Activated CD4-positive, alpha-beta T cell treated with anti-CD3 and anti-CD28 coated beads for 36 hours (primary cell): ENCODE data around the gene DCAF5. TPM values are rescaled to one million over a fixed set of nuclear protein-coding genes. Genes with fewer than 3 reads are reported as not detected.
"Not testable (repeated sequence)": the region's sequence is repeated elsewhere in the genome, so short reads cannot be mapped to it uniquely, and the experiment has no call there.

Experiments used
- ATAC-seq: fragments of 200-7000 bp; cut with Tn5 transposase; one replicate; pipeline ENCODE4 v1.10.0; 2021; ENCODE audit warnings: mild to moderate bottlenecking, moderate library complexity
- CTCF ChIA-PET: fragments of 350-600 bp; sonication (Branson Sonifier 250); formaldehyde crosslinking; loops from one replicate; lab custom pipeline; 2021; ENCODE audit warnings: antibody characterized with exemption; lab: Charles Lee
- POLR2A ChIA-PET: fragments of 350-600 bp; sonication (Branson Sonifier 250); formaldehyde crosslinking; loops from one replicate; lab custom pipeline; 2021; ENCODE audit warnings: antibody characterized with exemption, inconsistent platforms; lab: Charles Lee
- DNase-seq: peaks from one replicate; pipeline ENCODE4 v3.0.0-alpha.2; 2020
- H3K27ac Mint-ChIP-seq: one replicate; pipeline ENCODE4 v1.8.0; 2021; ENCODE audit warnings: mixed read lengths
- H3K27me3 Mint-ChIP-seq: one replicate; pipeline ENCODE4 v1.8.0; 2021; ENCODE audit warnings: mixed read lengths
- H3K36me3 Mint-ChIP-seq: one replicate; pipeline ENCODE4 v1.8.0; 2021; ENCODE audit warnings: low read depth, mixed read lengths
- H3K4me1 Mint-ChIP-seq: one replicate; pipeline ENCODE4 v1.8.0; 2021; ENCODE audit warnings: mixed read lengths
- H3K4me3 Mint-ChIP-seq: one replicate; pipeline ENCODE4 v1.8.0; 2021; ENCODE audit warnings: mild to moderate bottlenecking, moderate library complexity, mixed read lengths
- H3K9me3 Mint-ChIP-seq: one replicate; pipeline ENCODE4 v1.8.0; 2021; ENCODE audit warnings: low read depth, mixed read lengths
- intact Hi-C, 2 experiments: fragments of 100-400 bp; cut with DNase I in 1 of 2; cut with micrococcal nuclease in 1 of 2; formaldehyde crosslinking; loops; one replicate each; pipeline versions ENCODE4 v1.14.2 to v1.15.1; 2022 to 2024; cut with DNase I, micrococcal nuclease
- total RNA-seq, 2 experiments: library from RNA; stranded (reverse); gene quantifications; one replicate each; pipeline ENCODE4 v1.2.3, GENCODE V29; 2021

The DCAF5 gene
- total RNA-seq, 2 experiments from 2014 or later, result 34.1 to 38.7 TPM

DNA sequence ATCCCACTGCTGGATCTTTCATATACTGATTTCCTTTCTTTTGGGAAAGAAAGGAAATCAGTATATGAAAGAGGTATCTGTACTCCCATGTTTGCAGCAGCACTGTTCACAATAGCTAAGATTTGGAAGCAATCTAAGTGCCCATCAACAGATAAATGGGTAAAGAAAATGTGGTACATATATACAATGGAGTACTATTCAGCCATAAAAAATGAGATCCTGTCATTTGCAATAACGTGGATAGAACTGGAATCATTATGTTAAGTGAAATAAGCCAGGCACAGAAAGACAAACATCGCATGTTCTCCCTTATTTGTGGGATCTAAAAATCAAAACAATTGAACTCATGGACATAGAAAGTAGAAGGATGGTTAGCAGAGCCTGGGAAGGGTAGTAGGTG is 12.9 kb upstream of the DCAF5 start:
- POLR2A ChIA-PET, H3K4me3 Mint-ChIP-seq, H3K27me3 Mint-ChIP-seq, intact Hi-C loops, DNase-seq, H3K27ac Mint-ChIP-seq, ATAC-seq, H3K36me3 Mint-ChIP-seq, H3K4me1 Mint-ChIP-seq: not testable (repeated sequence)
- peaks cover 15% of the 10 kb centered on the region for H3K9me3 Mint-ChIP-seq
- CTCF ChIA-PET, result interaction anchor here (0.9 kb wide), 1 partner anchor 20 kb away, joined by 5 read pairs; no protein-coding TSS in a partner anchor

DNA sequence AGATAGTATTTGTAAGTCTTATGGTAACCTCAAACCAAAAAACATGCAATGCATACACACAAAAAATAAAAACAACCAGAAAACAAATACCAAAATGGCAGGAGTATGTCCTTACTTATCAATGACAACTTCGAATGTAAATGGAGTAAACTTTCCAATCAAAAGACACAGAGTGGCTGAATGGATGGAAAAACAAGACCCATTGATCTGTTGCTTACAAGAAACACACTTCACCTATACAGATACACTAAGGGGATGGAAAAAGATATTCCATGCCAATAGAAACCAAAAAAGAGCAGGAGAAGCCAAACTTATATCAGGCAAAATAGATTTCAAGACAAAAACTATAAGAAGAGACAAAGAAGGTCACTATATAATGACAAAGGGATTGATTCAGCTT is 8.7 kb upstream of the DCAF5 start:
- intact Hi-C loops, result no loop called here
- ATAC-seq (no peak), DNase-seq (no peak)
- CTCF ChIA-PET, result interaction anchor here (0.6 to 0.7 kb wide), 2 partner anchors 9 to 298 kb away, joined by 3 to 4 read pairs; no protein-coding TSS in a partner anchor
- H3K4me1 Mint-ChIP-seq, result no peaks in the 10 kb centered on the region
- H3K9me3 Mint-ChIP-seq, result peaks cover 15% of the 10 kb centered on the region
- H3K27me3 Mint-ChIP-seq, result peaks cover 6% of the 10 kb centered on the region
- H3K36me3 Mint-ChIP-seq, result no peaks in the 10 kb centered on the region
- POLR2A ChIA-PET, result no interaction called here
- no peak overlapping the region for H3K27ac Mint-ChIP-seq
- H3K4me3 Mint-ChIP-seq, result no peak overlapping the region

DNA sequence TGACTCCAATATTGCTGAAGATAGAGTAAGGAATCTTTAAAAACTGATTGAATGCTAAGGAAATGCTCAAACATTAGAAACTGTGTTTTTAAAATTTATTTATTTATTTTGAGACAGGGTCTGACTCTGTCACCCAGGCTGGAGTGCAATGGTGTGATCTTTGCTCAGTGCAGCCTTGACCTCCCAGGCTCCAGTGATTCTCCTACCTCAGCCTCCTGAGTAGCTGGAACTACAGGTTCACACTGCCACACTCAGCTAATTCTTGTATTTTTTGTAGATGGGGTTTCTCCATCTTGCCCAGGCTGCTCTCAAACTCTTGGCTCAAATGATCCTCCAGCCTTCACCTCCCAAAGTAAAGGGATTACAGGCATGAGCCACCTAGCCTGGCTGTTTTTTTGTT is 3.3 kb upstream of the DCAF5 start:
- Mint-ChIP-seq H3K4me3 (no peak overlapping the region), H3K27me3 (peaks cover 4% of the 10 kb centered on the region), H3K9me3 (no peaks in the 10 kb centered on the region), H3K27ac (no peak overlapping the region), H3K4me1 (peaks cover 3% of the 10 kb centered on the region), H3K36me3 (peaks cover 3% of the 10 kb centered on the region)
- ChIA-PET POLR2A (no interaction called here), CTCF (interaction anchor here (1.4 to 2.7 kb wide), 3 partner anchors 9 to 27 kb away, joined by 4 to 10 read pairs (median 8); no protein-coding TSS in a partner anchor)
- DNase-seq (no peak), ATAC-seq (no peak)
- intact Hi-C loops, result no loop called here

DNA sequence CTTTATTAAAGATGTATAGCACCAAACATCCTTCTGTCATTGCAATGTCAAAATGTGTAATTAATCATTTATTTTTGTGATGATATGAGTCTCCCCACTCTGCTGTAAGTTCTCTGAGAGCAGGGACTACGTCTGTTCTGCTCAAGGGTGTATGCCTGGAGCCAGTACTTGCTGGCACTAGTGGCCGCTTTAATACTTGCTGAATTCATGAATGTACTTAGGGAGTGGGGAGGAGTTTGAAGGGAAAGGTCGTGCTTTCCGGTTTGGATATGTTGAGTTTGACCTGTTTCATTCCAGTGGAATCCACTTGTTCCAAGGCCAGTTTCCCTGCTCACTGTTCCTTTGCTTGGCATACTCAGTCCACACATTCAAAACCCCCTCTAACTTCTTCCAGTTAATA is 1.9 kb upstream of the DCAF5 start:
- H3K4me3 Mint-ChIP-seq, result no peak overlapping the region
- intact Hi-C loops, result loop anchor here (5.0 kb wide), 3 partner anchors 243 to 1537 kb away; partner anchors contain the start of genes ARG2 (in 1 of the 2), ERH (in 1 of the 2), SLC39A9 (in 1 of the 2) and TTC9 (in 1 of the 2)
- H3K9me3 Mint-ChIP-seq, result no peaks in the 10 kb centered on the region
- DNase-seq (no peak), ATAC-seq (no peak)
- CTCF ChIA-PET, result no interaction called here
- H3K36me3 Mint-ChIP-seq, result peaks cover 6% of the 10 kb centered on the region
- H3K4me1 Mint-ChIP-seq, result peaks cover 17% of the 10 kb centered on the region
- H3K27me3 Mint-ChIP-seq, result peaks cover 2% of the 10 kb centered on the region
- no peak overlapping the region for H3K27ac Mint-ChIP-seq
- POLR2A ChIA-PET, result no interaction called here

DNA sequence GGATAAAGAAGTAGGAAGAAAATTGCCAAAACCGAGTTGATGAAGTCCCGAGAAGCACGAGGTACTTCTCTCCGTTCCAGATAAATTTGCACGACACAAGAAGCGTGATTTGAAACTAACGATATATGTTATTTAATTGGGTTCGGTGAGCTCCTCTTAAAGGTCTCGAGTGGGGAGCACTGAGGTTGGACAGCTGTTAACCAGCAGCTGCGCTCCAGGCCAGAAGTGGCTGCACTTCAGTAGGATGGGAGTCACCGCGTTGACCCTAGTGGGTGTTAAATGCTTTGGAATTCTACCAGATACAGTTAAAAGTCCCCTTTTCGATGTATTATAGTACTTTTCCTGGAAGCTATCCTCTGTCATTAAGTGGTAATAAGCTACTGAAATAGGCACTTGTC is 953 bp upstream of the DCAF5 start:
- intact Hi-C loops, result loop anchor here (1.0 to 5.0 kb wide), 12 partner anchors 25 to 1537 kb away; partner anchors contain the start of genes ERH (in 2 of the 2), EXD2 (in 2 of the 2), SLC39A9 (in 2 of the 2) and ACTN1 (in 1 of the 2)
- H3K36me3 Mint-ChIP-seq, result peaks cover 12% of the 10 kb centered on the region
- no peak for ATAC-seq
- no peaks in the 10 kb centered on the region for H3K27me3 Mint-ChIP-seq
- H3K27ac Mint-ChIP-seq, result peak overlapping the region; percentile 81
- POLR2A ChIA-PET, result no interaction called here
- H3K4me1 Mint-ChIP-seq, result peaks cover 26% of the 10 kb centered on the region
- H3K4me3 Mint-ChIP-seq, result peak overlapping the region; percentile 83
- H3K9me3 Mint-ChIP-seq, result no peaks in the 10 kb centered on the region
- CTCF ChIA-PET, result interaction anchor here (0.6 to 0.8 kb wide), 3 partner anchors 14 to 34 kb away, joined by 3 to 4 read pairs (median 3); no protein-coding TSS in a partner anchor
- no peak for DNase-seq

DNA sequence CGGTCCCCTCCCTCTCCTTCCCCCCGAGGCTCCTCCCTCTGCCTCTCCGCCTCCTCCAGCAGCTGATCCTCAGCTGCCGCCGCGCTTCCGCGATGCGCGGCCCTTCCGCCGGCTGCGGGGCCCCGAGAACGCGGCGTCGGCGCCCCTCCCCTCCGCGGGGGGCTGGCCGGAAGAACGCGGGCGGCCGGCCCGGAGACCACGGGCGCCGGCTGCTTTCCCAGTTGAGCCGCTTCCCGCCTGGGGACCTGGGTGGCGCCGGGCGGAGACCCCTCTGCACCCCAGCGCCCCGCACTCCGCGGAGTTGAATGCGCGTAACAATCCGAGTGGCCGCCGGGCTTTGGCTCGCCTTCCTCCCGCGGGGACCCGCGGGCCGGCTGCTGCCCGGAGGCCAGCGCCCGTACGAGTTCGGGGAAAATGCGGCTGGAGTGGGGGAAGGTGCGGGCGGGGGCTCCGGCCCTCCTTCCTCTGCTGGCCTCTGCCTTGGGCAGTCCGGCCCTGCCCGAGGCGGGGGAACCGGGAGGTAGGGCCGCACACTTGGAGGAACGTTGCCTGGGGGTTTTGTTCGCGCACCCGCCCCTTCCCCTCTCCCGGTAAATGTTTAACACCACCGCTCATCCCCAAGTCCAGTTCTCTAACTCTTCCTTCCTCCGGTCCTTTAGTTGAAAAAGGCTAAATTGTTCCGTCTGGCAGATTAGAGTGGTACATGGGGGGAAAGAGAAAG is 393 bp upstream of the DCAF5 start:
- ATAC-seq, result peak; percentile 93
- Mint-ChIP-seq H3K4me1 (peaks cover 30% of the 10 kb centered on the region), H3K9me3 (no peaks in the 10 kb centered on the region), H3K36me3 (peaks cover 16% of the 10 kb centered on the region), H3K27ac (peak overlapping the region; percentile 81), H3K27me3 (no peaks in the 10 kb centered on the region), H3K4me3 (peak overlapping the region; percentile 83)
- ChIA-PET POLR2A (no interaction called here), CTCF (interaction anchor here (0.6 to 4.3 kb wide), 4 partner anchors 22 to 1145 kb away, joined by 3 to 81 read pairs (median 4); no protein-coding TSS in a partner anchor)
- intact Hi-C loops, result loop anchor here (1.0 to 5.0 kb wide), 12 partner anchors 24 to 1536 kb away; partner anchors contain the start of genes ERH (in 2 of the 2), EXD2 (in 2 of the 2), SLC39A9 (in 2 of the 2) and ACTN1 (in 1 of the 2)
- DNase-seq, result no peak

DNA sequence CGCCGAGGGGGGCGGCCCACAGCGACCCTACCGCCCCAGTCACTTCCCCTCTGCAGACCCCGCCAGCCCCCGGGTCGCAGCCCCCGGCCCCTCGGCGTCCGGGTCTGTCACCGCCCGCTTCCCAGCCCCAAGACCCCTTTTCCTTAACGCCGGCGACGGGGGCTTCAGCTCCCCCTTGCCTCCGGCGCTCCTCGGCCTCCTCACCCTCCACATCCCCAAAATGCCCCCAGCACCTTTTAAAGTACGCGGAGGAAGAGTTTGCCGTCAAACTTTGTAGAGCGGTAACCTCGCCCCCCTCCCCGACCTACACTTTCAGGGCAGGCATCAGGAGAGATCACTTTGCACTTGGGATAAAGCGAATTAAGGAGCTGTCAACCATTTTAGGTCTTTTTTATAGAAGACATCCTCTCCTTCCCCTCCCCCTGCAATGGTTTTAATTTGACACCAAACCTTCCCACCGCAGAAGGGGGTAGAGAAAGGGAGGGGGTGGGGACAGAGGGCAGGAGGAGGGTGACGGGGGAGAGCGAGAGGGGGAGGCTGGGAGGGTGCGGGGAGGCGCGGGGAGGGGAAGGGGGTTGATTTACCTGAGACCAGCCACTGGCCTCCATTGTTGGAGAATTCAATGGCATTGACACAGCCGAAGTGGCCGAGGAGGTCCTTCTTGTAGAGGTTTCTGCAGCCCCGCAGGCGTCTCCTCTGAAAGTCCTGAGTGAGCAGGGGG is 578 bp downstream of the DCAF5 start:
- Mint-ChIP-seq H3K4me1 (peaks cover 39% of the 10 kb centered on the region), H3K27ac (peak overlapping the region; percentile 92), H3K9me3 (no peaks in the 10 kb centered on the region), H3K4me3 (peak overlapping the region; percentile 83), H3K36me3 (peaks cover 21% of the 10 kb centered on the region), H3K27me3 (no peaks in the 10 kb centered on the region)
- ChIA-PET POLR2A (interaction anchor here (0.5 to 0.9 kb wide), 2 partner anchors 19 to 33 kb away, joined by 3 read pairs; no protein-coding TSS in a partner anchor), CTCF (interaction anchor here (0.6 to 4.3 kb wide), 7 partner anchors 17 to 528 kb away, joined by 3 to 81 read pairs (median 3); partner anchors contain the start of gene EXD2)
- intact Hi-C loops, result loop anchor here (2.0 to 5.0 kb wide), 7 partner anchors 38 to 1535 kb away; partner anchors contain the start of genes ACTN1 (in 1 of the 2), ARG2 (in 1 of the 2), ERH (in 1 of the 2) and EXD2 (in 1 of the 2)
- peak; percentile 25 for ATAC-seq
- peak; percentile 68 for DNase-seq

DNA sequence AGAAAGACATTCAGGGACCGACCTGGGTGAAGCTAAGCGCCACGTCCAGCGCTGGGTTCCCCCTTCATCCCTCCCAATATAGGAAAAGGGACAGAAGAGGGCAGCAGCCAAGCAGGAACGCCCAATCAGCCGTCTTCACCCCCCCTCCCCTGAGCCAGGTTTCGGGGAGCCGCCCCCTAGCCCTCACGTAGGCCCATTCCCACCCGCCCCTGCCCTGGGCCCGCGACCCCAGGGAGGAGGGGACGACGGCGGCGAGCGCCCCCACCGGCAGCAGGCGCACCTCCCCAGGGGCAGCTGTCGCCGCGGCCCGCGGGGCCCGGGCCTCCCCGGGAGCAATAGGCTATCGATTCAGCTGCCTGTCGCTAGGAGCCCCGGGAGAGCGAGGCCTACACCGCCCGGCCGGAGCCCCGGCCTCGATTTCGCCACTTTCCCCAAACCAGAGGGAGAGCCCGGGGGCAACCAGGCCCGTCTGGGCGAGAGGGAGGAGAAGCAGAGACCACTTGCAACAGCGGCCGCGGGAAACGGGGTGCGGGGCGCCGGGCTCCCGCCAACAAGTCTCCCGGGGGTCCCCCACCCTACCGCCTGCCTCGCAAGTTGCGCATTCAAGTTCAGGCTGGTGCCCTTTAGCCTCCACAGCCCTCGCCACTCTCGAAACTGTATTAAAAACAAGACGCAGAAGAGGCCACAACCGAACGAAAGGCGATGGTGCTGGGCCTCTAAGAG is 1.3 kb downstream of the DCAF5 start:
- Mint-ChIP-seq H3K4me1 (peaks cover 44% of the 10 kb centered on the region), H3K27me3 (no peaks in the 10 kb centered on the region), H3K36me3 (peaks cover 21% of the 10 kb centered on the region), H3K27ac (peak overlapping the region; percentile 92), H3K4me3 (peak overlapping the region; percentile 83), H3K9me3 (no peaks in the 10 kb centered on the region)
- intact Hi-C loops, result loop anchor here (1.0 to 5.0 kb wide), 9 partner anchors 18 to 1534 kb away; partner anchors contain the start of genes ACTN1 (in 1 of the 2), ARG2 (in 1 of the 2), ERH (in 1 of the 2) and EXD2 (in 1 of the 2)
- DNase-seq (peak; percentile 88), ATAC-seq (peak; percentile 60)
- ChIA-PET POLR2A (interaction anchor here (0.9 kb wide), 1 partner anchor 19 kb away, joined by 3 read pairs; no protein-coding TSS in a partner anchor), CTCF (interaction anchor here (0.6 to 4.3 kb wide), 11 partner anchors 8 to 528 kb away, joined by 3 to 81 read pairs (median 4); partner anchors contain the start of genes ERH and EXD2)

DNA sequence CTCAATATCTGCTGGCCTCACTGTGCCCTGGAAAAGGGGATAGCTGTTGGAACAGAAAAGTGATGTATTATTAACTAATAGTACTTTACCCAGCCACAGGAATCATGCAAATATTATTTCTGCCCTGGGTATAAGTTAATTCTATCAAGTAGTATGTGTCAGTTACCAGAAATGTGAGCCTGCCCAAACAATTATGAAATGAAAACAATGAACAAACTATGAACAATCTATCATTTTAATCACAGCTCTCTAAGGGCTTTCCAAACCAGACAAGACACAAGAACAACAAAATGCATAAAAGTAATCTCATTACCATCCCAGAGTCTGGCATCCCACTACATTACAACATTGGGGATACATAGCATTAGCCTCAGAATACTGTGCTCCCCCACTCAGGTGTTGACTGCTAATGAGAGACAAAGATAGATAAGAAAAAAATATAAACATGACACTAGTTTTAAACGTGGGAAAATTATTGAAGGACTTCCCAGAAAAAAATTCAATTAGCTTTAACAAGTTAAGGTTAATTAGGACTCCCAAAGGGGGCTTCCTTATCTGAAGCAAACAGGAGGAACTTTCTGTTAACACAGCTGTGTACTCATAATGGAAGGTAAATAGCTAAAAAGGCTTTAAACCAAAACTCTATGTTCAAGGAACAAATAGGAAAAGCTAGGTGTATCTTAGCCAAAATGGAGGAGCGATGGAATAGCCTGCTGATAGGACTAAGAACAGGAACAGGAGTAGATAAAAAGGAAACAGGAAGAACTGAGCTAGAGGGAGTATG is 3.3 kb downstream of the DCAF5 start:
- Mint-ChIP-seq H3K4me3 (peak overlapping the region; percentile 83), H3K27me3 (no peaks in the 10 kb centered on the region), H3K4me1 (peaks cover 55% of the 10 kb centered on the region), H3K9me3 (no peaks in the 10 kb centered on the region), H3K27ac (peak overlapping the region; percentile 56), H3K36me3 (peaks cover 25% of the 10 kb centered on the region)
- DNase-seq (no peak), ATAC-seq (no peak)
- ChIA-PET CTCF (interaction anchor here (0.7 to 4.3 kb wide), 5 partner anchors 10 to 44 kb away, joined by 3 to 81 read pairs (median 6); no protein-coding TSS in a partner anchor), POLR2A (no interaction called here)
- intact Hi-C loops, result loop anchor here (2.0 to 5.0 kb wide), 4 partner anchors 17 to 1532 kb away; partner anchors contain the start of genes ARG2 (in 1 of the 2), ERH (in 1 of the 2), SLC39A9 (in 1 of the 2) and TTC9 (in 1 of the 2)
